GM12874 (cell line): ENCODE data around the gene TSPAN9.

Source experiments
- TF ChIP-seq, protein P1 (sequence below): IDR thresholded peaks from 2 replicates; pipeline ENCODE4 v1.5.1; 2011; ENCODE audit warnings: low read depth, mild to moderate bottlenecking, control low read depth, low read length, moderate library complexity; ENCODE audit not compliant: insufficient read depth

The TSPAN9 gene

DNA sequence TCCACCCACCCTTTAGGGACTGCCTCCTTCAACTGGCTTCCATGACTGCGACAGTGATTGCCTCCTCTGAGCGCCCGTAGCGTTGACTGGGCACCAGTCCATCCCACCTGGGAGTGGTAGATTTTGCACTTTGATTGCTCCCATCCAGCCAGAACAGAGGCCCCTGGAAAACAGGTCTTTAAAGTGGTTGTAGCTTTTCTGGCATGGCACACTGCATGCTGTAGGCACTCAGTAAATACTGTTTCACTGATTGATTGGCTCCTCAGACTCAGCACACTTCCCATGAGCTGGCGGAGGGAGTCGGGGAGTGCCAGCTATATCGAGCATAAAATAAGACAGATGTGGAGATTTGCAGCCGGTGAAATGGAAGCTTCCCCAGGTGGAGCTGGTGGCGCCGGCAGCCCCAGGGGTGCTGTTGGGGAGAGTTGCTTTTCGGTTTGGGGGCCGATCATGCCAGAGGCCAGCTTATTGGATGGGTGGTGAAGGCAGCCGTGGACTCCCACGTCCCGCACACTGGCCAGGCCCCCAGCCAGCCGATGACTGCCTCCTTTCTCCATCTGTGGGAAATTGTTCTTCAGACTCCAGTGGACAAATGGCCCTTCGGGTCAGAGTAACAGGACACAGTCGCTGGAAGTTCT lies 200.2 kb downstream of the TSPAN9 start:
- TF ChIP-seq, protein P1, sequence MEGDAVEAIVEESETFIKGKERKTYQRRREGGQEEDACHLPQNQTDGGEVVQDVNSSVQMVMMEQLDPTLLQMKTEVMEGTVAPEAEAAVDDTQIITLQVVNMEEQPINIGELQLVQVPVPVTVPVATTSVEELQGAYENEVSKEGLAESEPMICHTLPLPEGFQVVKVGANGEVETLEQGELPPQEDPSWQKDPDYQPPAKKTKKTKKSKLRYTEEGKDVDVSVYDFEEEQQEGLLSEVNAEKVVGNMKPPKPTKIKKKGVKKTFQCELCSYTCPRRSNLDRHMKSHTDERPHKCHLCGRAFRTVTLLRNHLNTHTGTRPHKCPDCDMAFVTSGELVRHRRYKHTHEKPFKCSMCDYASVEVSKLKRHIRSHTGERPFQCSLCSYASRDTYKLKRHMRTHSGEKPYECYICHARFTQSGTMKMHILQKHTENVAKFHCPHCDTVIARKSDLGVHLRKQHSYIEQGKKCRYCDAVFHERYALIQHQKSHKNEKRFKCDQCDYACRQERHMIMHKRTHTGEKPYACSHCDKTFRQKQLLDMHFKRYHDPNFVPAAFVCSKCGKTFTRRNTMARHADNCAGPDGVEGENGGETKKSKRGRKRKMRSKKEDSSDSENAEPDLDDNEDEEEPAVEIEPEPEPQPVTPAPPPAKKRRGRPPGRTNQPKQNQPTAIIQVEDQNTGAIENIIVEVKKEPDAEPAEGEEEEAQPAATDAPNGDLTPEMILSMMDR, result no peak

DNA sequence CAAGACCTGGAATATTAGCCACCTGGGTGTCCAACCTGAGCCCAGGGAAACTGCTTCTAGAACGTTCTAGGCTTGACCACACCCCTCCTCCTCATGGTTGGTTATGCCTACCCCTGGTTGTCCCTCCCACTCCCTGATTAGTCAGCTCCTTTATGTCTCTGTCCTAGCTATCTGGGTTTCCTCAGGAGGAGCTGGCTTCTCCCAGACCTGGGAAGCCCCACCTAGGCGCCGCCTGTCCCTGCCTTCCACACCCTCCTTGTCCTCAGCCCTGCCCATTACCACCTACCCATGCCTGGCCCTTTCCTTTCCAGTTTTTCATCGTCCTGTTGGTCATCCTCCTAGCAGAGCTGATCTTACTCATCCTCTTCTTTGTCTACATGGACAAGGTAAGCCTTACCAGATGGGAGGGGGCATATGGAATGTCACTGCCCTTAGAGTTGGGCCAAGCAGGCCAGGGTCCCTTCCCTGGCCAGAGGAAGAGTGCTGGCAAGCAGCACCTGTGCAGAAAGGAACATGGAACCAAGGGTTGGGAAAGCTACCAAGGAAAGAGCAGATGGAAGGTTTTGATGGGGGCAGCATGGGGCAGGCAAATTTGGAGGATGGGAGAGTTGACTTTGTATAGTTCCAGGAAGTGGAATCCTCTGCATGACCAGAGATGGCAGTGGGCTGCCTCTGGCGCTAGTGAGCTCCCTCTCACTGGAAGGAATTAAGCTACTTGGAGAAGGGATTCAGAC lies 201.7 kb downstream of the TSPAN9 start:
- TF ChIP-seq, protein P1, result no peak

DNA sequence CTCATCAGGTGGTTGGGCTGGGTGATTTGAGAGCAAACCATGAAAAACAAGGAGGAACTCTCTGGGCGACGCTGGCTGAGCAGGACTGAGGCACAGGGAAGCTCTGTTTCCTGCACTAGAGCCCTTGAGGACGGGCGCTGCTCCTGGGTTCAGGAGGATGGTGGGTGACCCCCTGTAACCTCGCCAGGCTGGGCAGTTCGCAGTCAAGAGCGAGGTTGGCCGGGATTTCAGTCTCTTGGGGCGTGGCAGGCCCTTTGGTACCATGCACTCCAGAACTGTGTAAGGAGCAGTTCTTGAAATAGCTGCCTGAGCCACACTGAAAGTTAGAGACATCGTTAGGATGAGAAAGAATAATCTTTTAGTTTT lies 202.2 kb downstream of the TSPAN9 start:
- TF ChIP-seq, protein P1, result no peak

DNA sequence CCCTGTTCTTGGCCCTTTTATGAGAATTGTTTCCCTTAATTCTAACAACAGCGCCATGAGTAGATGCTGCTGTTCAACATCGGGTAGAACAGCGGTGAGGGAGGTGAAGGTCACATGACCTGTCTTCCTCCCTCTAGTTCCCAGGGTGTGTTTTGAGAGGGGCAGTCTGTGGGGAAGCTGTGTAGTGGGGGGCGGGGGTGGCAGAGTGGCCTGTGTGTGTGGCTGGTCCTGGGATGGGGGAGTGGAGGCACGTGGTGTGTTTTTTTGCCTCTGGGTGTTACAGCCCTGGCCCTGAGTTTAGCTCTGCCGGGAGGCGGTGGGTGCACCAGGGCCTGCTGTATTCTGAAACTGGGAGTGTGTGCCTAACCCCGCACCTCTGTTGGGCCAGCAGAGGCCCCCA lies 202.7 kb downstream of the TSPAN9 start:
- TF ChIP-seq, protein P1, result no peak

DNA sequence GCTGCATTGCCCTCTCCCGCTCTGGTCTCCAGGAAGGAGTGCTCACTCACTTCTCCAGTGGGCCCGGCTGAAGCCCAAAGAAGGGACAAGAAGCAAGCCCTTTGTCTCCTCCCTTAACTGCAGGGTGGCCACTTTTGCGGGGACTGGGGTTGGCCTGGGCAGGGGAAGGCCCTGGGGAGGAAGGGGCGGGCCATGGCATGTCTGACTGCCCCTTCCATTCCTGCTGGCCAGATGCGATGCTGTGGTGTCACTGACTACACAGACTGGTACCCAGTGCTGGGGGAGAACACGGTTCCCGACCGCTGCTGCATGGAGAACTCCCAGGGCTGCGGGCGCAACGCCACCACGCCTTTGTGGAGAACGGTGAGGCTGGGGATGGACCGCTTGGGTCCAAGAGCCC lies 203.8 kb downstream of the TSPAN9 start:
- TF ChIP-seq, protein P1, result no peak

DNA sequence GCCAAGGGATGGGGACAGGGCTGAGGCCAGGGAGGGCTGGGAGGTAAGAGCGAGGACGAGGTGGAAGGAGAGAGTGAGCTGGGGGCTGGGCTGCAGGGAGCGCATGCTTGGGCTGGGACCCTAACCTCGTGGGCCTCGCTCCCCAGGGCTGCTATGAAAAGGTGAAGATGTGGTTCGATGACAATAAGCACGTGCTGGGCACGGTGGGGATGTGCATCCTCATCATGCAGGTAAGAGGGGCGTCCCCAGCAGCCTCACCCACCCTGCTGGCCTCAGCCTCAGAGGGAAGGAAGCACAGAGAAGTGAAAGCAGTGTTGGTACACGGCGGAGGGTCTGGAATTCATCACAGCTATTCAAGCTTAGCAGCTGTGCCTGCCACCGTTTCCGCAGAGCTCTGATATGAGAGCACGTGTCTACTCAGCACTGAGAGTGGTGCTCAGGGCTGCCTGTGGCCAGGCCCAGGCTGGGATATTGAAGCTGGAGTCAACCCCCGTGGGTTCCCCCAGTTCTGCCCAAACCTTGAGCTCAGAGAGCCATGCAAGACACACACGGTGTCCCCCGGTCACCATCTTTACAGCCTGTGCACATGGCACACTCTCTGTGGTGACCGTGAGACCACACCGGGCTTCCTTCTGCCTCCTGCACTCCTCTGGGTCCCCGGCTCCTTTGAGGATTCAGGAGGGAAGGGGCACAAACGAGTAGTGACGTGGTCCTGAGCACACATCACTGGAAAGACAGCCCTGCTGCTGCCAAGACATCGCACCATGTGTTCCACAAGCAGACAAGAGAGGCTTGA lies 204.6 kb downstream of the TSPAN9 start:
- TF ChIP-seq, protein P1, result no peak

DNA sequence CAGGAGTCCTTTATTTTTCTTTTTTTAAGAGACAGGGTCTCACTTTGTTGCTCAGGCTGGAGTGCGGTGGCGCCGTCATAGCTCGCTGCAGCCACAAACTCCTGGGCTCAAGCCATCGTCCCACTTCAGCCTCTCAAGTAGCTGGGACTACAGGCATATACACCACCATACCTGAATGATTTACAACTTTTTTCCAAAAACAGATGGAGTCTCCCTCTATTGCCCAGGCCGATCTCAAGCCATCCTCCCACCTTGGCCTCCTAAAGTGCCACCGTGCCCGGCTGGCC lies 205.1 kb downstream of the TSPAN9 start:
- TF ChIP-seq, protein P1, result no peak
